ENCODE measurements around the gene ANO4.
"Not testable (repeated sequence)": the region's sequence is repeated elsewhere in the genome, so short reads cannot be mapped to it uniquely, and the experiment has no call there.

Gene ANO4

GRCh38 chr12:100982511-100983183, 188.1 kb downstream of the ANO4 start:
- TF ChIP-seq FOXP2 (optimal IDR thresholded peaks at IDR 0.05; ENCODE audit: control extremely low read depth, extremely low read length, insufficient read depth) (no peak), EZH2 (IDR thresholded peaks at IDR 0.05) (no peak), POLR2AphosphoS5 (IDR thresholded peaks at IDR 0.05; ENCODE audit: borderline replicate concordance, low read depth, low read length) (no peak)
- no peak for DNase-seq (ENCODE audit: low read depth, low spot score)
- H3K27ac ChIP-seq: no peak overlapping the region

GRCh38 chr12:100984796-100985195, 190.2 kb downstream of the ANO4 start:
- TF ChIP-seq EZH2 (IDR thresholded peaks at IDR 0.05) (no peak), POLR2AphosphoS5 (IDR thresholded peaks at IDR 0.05; ENCODE audit: borderline replicate concordance, low read depth, low read length) (no peak)
- DNase-seq (ENCODE audit: low read depth, low spot score): no peak
- H3K9ac ChIP-seq (ENCODE audit: insufficient read length): no peak overlapping the region
- no peaks in the 10 kb centered on the region for H3K36me3 ChIP-seq (ENCODE audit: insufficient read depth, low read length)
- no peak overlapping the region for H3K4me3 ChIP-seq
- H3K9me3 ChIP-seq (ENCODE audit: low read depth, low read length): no peaks in the 10 kb centered on the region
- no peak overlapping the region for H3K27ac ChIP-seq

More at GRCh38 chr12:100982511-100983183, 188.1 kb downstream of the ANO4 start:
- Histone ChIP-seq H3K4me3 (no peak overlapping the region), H3K9ac (ENCODE audit: insufficient read length) (no peak overlapping the region), H3K9me3 (ENCODE audit: low read depth, low read length) (no peaks in the 10 kb centered on the region), H3K36me3 (ENCODE audit: insufficient read depth, low read length) (no peaks in the 10 kb centered on the region)

- no peak for DNase-seq (ENCODE audit: low read depth, low spot score)
- no peak for TF ChIP-seq POLR2AphosphoS5 (IDR thresholded peaks at IDR 0.05; ENCODE audit: borderline replicate concordance, low read depth, low read length)
- TF ChIP-seq FOXP2 (optimal IDR thresholded peaks at IDR 0.05; ENCODE audit: control extremely low read depth, extremely low read length, insufficient read depth): no peak
- no peak for TF ChIP-seq EZH2 (IDR thresholded peaks at IDR 0.05)
- peak overlapping the region; percentile 45; the same call in 1 of the 2 replicates for H3K27ac ChIP-seq
- peak overlapping the region; percentile 60 for H3K4me3 ChIP-seq
- no peaks in the 10 kb centered on the region for H3K9me3 ChIP-seq (ENCODE audit: low read depth, low read length)
- H3K9ac ChIP-seq (ENCODE audit: insufficient read length): no peak overlapping the region
- no peaks in the 10 kb centered on the region for H3K36me3 ChIP-seq (ENCODE audit: insufficient read depth, low read length)
These were observed 192.3 kb downstream of the ANO4 start for GRCh38 chr12:100986595-100987547.

- no peak for TF ChIP-seq EZH2 (IDR thresholded peaks at IDR 0.05)
- TF ChIP-seq FOXP2 (optimal IDR thresholded peaks at IDR 0.05; ENCODE audit: control extremely low read depth, extremely low read length, insufficient read depth): no peak
- TF ChIP-seq POLR2AphosphoS5 (IDR thresholded peaks at IDR 0.05; ENCODE audit: borderline replicate concordance, low read depth, low read length): no peak
- no peaks in the 10 kb centered on the region for H3K36me3 ChIP-seq (ENCODE audit: insufficient read depth, low read length)
- H3K4me3 ChIP-seq: no peak overlapping the region
- no peak for DNase-seq (ENCODE audit: low read depth, low spot score)
- no peaks in the 10 kb centered on the region for H3K9me3 ChIP-seq (ENCODE audit: low read depth, low read length)
- no peak overlapping the region for H3K9ac ChIP-seq (ENCODE audit: insufficient read length)
- peak overlapping the region; percentile 45; the same call in 1 of the 2 replicates for H3K27ac ChIP-seq
These were observed 193.3 kb downstream of the ANO4 start for GRCh38 chr12:100987552-100988521.

GRCh38 chr12:100989509-100989908, 194.9 kb downstream of the ANO4 start:
- not testable (repeated sequence) for H3K9ac ChIP-seq (ENCODE audit: insufficient read length); DNase-seq (ENCODE audit: low read depth, low spot score); H3K27ac ChIP-seq; H3K36me3 ChIP-seq (ENCODE audit: insufficient read depth, low read length); H3K4me3 ChIP-seq; H3K9me3 ChIP-seq (ENCODE audit: low read depth, low read length)

GRCh38 chr12:100991102-100991501, 196.5 kb downstream of the ANO4 start:
- no peak for TF ChIP-seq FOXP2 (optimal IDR thresholded peaks at IDR 0.05; ENCODE audit: control extremely low read depth, extremely low read length, insufficient read depth)
- no peak for TF ChIP-seq POLR2AphosphoS5 (IDR thresholded peaks at IDR 0.05; ENCODE audit: borderline replicate concordance, low read depth, low read length)
- no peak for TF ChIP-seq EZH2 (IDR thresholded peaks at IDR 0.05)
- Histone ChIP-seq H3K27ac (no peak overlapping the region), H3K9me3 (ENCODE audit: low read depth, low read length) (no peaks in the 10 kb centered on the region), H3K9ac (ENCODE audit: insufficient read length) (no peak overlapping the region), H3K4me3 (no peak overlapping the region), H3K36me3 (ENCODE audit: insufficient read depth, low read length) (no peaks in the 10 kb centered on the region)
- DNase-seq (ENCODE audit: low read depth, low spot score): no peak

GRCh38 chr12:100992194-100992593, 197.6 kb downstream of the ANO4 start:
- DNase-seq (ENCODE audit: low read depth, low spot score): no peak
- Histone ChIP-seq H3K9me3 (ENCODE audit: low read depth, low read length) (no peaks in the 10 kb centered on the region), H3K27ac (no peak overlapping the region), H3K36me3 (ENCODE audit: insufficient read depth, low read length) (no peaks in the 10 kb centered on the region), H3K9ac (ENCODE audit: insufficient read length) (no peak overlapping the region), H3K4me3 (no peak overlapping the region)
- TF ChIP-seq POLR2AphosphoS5 (IDR thresholded peaks at IDR 0.05; ENCODE audit: borderline replicate concordance, low read depth, low read length): no peak
- TF ChIP-seq FOXP2 (optimal IDR thresholded peaks at IDR 0.05; ENCODE audit: control extremely low read depth, extremely low read length, insufficient read depth): no peak
- TF ChIP-seq EZH2 (IDR thresholded peaks at IDR 0.05): no peak
